ENCODE results near the gene FHIT.
"Not testable (repeated sequence)": the region's sequence is repeated elsewhere in the genome, so short reads cannot be mapped to it uniquely, and the experiment has no call there.

FHIT gene

DNA sequence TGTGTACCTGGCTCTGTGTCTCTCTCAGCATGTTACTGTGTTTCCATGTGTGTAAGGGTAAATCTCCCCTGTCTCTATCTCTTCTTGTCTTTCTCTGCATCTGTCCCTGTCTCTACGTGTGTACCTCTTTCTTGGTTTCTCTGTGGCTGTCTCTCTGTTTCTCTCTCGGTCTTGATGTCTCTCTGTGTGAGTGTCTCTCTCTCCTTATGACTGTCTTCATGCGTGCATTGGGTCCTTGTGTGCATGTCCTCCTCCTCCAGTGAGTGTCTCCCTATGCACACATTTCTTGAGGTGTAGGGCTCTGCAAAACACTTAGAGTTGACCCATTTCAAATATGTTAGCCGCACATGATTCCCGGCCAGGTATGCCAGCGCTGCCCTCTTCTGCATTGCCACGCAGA is 1298.1 kb downstream of the FHIT start:
- DNase-seq: no peak

GRCh38 chr3:59949311-59949710 is 1301.9 kb downstream of the FHIT start:
- DNase-seq: no peak

DNA sequence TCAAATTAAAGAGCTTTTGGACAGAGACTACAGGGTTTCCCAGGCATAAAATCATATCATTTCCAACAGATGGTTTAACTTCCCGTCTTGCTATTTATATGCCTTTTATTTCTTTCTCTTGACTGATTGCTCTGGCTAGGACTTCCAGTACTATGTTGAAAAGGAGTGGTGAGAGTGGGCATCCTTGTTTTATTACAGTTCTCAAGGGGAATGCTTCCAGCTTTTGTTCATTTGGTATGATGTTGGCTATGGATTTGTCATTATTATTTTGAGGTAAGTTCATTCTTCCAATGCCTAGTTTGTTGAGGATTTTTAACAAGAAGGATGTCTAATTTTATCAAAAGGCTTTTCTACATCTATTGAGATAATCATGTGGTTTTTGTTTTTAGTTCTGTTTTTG is 1304.9 kb downstream of the FHIT start:
- DNase-seq: no peak

GRCh38 chr3:59940718-59941117 is 1310.5 kb downstream of the FHIT start:
- no peak for DNase-seq

- no peak for DNase-seq
Observed at GRCh38 chr3:59939826-59940426, 1311.3 kb downstream of the FHIT start.

- DNase-seq: no peak
Observed at GRCh38 chr3:59938828-59939227, 1312.4 kb downstream of the FHIT start.

DNA sequence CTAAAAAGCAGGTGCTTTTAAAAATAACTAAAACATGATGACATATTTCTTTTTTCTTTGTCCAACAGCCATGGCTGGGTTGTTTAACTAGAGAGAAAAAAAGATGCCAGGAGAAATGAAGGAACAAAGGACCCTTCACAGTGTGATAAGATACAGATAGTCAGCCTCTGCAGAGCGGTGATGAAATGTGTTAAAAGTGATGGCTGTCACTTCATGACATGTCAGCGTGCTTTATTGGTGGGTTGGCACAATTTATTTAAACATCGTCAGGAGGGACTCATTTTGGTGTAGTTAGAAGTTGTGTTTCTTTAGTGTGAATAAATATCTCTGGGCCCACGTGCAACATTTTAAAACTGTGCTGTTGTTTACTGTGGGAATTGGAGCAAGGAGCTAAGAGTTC is 1314.1 kb downstream of the FHIT start:
- no peak for DNase-seq

GRCh38 chr3:59936472-59936871 is 1314.8 kb downstream of the FHIT start:
- no peak for DNase-seq

GRCh38 chr3:59935025-59935424 is 1316.2 kb downstream of the FHIT start:
- no peak for DNase-seq

- DNase-seq: not testable (repeated sequence)
Observed at GRCh38 chr3:59934560-59934959, 1316.7 kb downstream of the FHIT start.

DNA sequence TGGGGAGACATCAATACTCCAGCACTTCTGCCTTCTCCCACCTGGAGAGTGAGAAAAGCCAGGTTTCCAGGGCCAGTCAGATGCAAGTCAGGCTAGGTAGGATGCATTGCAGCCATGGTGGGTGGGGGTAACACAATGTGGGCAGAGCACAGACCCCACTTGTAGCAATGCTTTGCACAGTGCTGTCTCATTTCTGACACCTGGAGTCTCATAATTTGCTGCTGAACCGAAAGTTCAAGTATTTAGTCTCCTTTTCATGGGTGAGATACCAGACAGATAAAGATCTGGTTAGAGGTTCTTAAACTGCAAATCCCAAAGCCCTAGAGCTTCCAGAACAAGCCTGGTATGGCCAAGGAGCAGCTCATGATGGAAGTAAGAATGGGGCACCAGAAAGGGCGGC is 1321.1 kb downstream of the FHIT start:
- no peak for DNase-seq

- no peak for DNase-seq
Observed at GRCh38 chr3:59927056-59927455, 1324.2 kb downstream of the FHIT start.

GRCh38 chr3:59925946-59926345 is 1325.3 kb downstream of the FHIT start:
- DNase-seq: no peak

DNA sequence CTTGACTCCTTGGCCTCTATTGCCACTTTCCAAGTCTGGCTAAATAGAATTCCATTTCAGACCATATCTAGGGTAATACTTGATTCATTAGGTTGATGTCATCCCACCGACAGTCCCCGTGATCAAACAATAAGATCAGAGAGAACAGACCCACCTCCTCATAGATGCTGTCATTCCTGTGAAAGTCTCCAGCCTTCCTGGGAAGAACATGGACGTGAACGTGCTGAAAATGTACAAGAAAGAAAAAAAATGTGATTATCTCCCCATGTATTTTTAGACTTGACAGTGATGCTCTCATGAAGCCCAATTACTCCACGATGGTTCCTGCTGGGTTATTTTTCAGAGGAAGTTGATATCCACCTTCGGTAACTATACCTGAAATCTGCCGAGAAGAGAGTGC is 1329.1 kb downstream of the FHIT start:
- DNase-seq: no peak

GRCh38 chr3:59920822-59921221 is 1330.4 kb downstream of the FHIT start:
- DNase-seq: no peak

DNA sequence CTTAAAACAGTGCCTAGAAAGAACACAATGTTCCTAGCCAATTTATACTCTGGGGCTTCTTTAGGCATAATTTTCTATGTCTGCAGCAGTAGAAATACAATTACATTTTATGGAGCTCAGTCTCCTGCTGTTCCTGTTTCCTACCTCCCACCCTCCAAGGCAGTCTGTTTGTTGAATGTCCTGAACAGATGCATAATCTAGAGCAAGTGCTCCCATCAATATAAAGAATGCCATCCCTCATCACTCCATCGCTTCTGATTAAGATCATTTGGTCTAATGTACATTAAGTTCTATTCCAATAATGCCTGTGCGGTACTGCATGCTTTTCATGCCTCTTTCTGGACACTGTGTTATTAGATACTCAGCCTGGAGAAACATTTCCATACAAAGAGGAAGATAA is 1331.7 kb downstream of the FHIT start:
- no peak for DNase-seq

DNA sequence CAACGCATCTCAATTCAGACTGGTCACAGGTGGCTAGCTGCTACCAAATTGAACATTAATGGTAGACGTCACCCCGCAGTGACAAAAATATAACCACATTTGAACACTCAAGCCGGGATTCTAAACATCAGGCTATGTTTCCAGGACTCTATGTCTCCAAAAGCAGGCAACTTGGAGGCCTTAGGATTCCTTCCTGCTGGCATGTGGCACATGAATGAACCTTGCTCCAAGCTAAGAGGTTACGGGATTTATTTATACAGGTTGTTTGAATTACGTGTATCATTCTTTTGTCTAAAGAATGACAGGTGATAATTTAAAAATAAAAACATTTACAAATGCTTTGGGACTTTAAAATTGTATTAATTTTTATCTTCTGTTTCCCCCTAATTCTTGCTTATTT is 1337.0 kb downstream of the FHIT start:
- DNase-seq: no peak

DNA sequence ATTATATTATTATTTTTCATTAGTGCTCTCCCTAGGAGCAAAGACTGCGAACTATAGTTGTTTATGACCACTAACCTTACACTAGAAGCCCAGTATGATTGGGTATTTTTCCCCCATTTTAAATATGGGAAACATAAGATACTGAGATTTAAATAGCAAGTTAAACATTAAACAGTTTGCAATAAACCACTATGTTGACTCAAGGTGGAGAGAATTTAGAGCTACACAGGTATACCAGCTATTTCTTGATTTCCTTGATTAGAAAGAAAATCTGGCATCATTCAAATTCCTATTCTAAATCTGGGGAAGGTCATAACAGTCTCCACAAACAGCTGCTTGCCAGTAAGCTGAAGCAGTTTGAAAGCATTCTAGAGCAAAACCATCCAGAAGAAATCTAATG is 1337.6 kb downstream of the FHIT start:
- no peak for DNase-seq

- DNase-seq: no peak
Observed at GRCh38 chr3:59908701-59909100, 1342.6 kb downstream of the FHIT start.

- no peak for DNase-seq
Observed at GRCh38 chr3:59908280-59908679, 1343.0 kb downstream of the FHIT start.

DNA sequence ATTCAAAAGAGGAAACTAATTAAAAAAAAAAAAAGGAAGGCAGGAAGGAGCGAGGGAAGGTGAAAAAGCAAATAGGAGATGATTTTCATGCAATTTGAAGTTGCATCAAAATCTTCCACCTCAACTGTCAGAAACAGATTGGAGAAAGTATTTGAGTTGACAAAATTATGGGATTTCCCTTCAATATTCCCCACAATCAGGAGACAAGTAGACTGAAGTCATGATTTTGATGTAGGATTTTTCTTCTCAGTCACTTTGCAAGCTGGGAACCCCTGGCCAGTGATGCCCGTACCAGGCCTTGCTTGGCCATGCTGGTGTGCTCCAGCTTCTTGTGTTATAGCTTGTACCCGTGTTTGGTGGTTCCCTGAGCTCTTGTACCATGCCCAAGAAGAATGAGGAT is 1347.0 kb downstream of the FHIT start:
- no peak for DNase-seq

DNA sequence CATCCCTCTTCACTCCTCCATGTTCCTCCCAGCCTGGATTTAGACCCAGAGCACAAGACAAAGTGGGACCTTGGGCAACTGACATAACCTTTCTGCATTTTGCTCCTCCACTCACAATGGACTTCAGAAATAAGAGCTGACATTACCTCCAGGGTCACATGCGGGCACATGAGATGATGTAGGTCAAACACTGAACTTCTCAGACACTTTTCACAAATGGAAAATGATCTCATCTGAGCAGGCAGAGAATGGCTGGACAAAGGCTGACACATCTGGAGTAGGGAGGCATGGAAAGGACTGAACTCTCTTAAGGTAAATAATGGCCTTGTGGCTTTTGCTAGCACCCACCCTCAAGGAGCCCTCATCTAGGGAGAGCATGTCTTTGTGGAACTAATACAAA is 1352.2 kb downstream of the FHIT start:
- no peak for DNase-seq

DNA sequence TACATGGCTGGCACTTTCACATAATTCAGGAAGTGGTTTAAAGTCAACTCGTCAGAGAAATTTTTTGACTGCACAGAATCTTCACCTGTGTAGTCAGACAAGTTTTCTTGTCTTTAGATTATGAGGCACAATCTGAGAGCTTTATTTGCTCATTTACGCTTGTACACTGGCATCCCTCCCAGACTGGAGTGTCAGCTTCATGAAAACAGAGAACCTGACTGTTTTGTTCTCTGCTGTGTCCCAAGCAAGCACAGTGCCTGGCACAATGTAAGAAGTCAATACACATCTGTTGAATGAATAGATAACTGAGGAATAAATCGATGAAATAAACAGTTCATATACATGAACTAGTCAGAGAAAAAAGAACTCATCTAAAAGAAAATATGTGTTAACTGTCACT is 1355.3 kb downstream of the FHIT start:
- DNase-seq: no peak

GRCh38 chr3:59894425-59895121 is 1356.7 kb downstream of the FHIT start:
- DNase-seq: no peak

GRCh38 chr3:59890639-59891038 is 1360.6 kb downstream of the FHIT start:
- no peak for DNase-seq
